Measurements from ENCODE around the gene MLKL.

DNA sequence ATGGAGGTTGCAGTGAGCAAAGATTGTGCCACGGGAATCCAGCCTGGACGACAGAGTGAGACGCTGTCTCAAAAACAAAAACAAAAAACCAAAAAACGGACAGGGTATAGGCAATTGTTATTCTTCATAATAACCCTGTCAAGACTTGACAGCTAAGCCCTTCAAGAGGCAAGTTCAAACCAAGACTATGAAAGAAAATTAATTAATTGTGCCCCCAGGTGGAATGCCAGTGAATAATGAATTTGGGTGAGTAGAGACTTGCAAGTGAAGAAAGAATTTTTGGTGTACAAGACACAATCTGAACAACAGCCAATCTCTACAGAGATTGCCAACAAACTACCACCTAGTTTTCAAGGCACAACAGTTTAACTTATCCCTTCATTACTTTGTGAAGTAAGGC lies 40.3 kb downstream of the MLKL start:
- TF ChIP-seq CTCF (IDR thresholded peaks at IDR 0.05; ENCODE audit: low read length) (no peak), EZH2 (IDR thresholded peaks at IDR 0.05; ENCODE audit: borderline replicate concordance, low read length) (no peak)

Data from OCI-LY1 (cell line).